D341Med (cell line): ENCODE measurements around the gene OR52I2.

Experiments used
- DNase-seq: peaks from one replicate; pipeline ENCODE4 v3.0.0; 2012; ENCODE audit warnings: low spot score

Gene OR52I2

GRCh38 chr11:4581443-4581842 is at the start of gene OR52I2:
TSS of gene OR52I2 (plus strand) at chr11:4581743.
- no peak for DNase-seq

- DNase-seq, result peak; percentile 30
Observed at GRCh38 chr11:4539603-4540219, 41.8 kb upstream of the OR52I2 start.

- DNase-seq, result no peak
Observed at GRCh38 chr11:4541071-4541470, 40.5 kb upstream of the OR52I2 start.

GRCh38 chr11:4543561-4543960 is 38.0 kb upstream of the OR52I2 start:
- DNase-seq, result no peak

GRCh38 chr11:4544891-4545290 is 36.7 kb upstream of the OR52I2 start, which contains the start of gene OR52M1:
TSS of gene OR52M1 (plus strand) at chr11:4545191. CDS start at chr11:4545191, 0 bp downstream.
- DNase-seq, result no peak

GRCh38 chr11:4546878-4547277 is 34.7 kb upstream of the OR52I2 start:
- DNase-seq, result no peak

GRCh38 chr11:4547416-4547815 is 34.1 kb upstream of the OR52I2 start:
- DNase-seq, result no peak

- DNase-seq, result no peak
Observed at GRCh38 chr11:4551346-4551979, 30.1 kb upstream of the OR52I2 start.

GRCh38 chr11:4559527-4560440 is 21.8 kb upstream of the OR52I2 start:
- no peak for DNase-seq

GRCh38 chr11:4560467-4560866 is 21.1 kb upstream of the OR52I2 start:
- DNase-seq, result no peak

- no peak for DNase-seq
Observed at GRCh38 chr11:4565371-4565770, 16.2 kb upstream of the OR52I2 start.

GRCh38 chr11:4569075-4569474 is 12.5 kb upstream of the OR52I2 start:
- no peak for DNase-seq

- DNase-seq, result no peak
Observed at GRCh38 chr11:4576880-4577279, 4.7 kb upstream of the OR52I2 start.

GRCh38 chr11:4577761-4578160 is 3.8 kb upstream of the OR52I2 start:
- no peak for DNase-seq

- DNase-seq, result no peak
Observed at GRCh38 chr11:4578624-4579023, 2.9 kb upstream of the OR52I2 start.

GRCh38 chr11:4580124-4580523 is 1.4 kb upstream of the OR52I2 start:
- no peak for DNase-seq

GRCh38 chr11:4589017-4589416 is 7.5 kb downstream of the OR52I2 start:
- DNase-seq, result no peak

- no peak for DNase-seq
Observed at GRCh38 chr11:4593739-4594138, 12.2 kb downstream of the OR52I2 start, which contains the start of gene OR52I1. TSS of gene OR52I1 (plus strand) at chr11:4594039. CDS start at chr11:4594039, 0 bp downstream.

GRCh38 chr11:4605057-4605456 is 23.5 kb downstream of the OR52I2 start:
- DNase-seq, result no peak

- no peak for DNase-seq
Observed at GRCh38 chr11:4606231-4607015, 24.9 kb downstream of the OR52I2 start.

GRCh38 chr11:4607096-4607495 is 25.6 kb downstream of the OR52I2 start:
- DNase-seq, result no peak
